LHCN-M2 (cell line): ENCODE results near the gene SEC14L2. TPM values are rescaled to one million over a fixed set of nuclear protein-coding genes. Genes with fewer than 3 reads are reported as not detected.
"Not testable (repeated sequence)": the region's sequence is repeated elsewhere in the genome, so short reads cannot be mapped to it uniquely, and the experiment has no call there.

Source experiments
- DNase-seq: peaks from one replicate; pipeline ENCODE4 v3.0.0-alpha.2; 2012; ENCODE audit warnings: low read depth
- total RNA-seq: library from RNA; depleted of rRNA; stranded (reverse); fragments of >200 nt; gene quantifications from 2 replicates; pipeline ENCODE4 v1.2.3, GENCODE V29; 2014; rRNA removed

Gene SEC14L2
- total RNA-seq, 1 experiment from 2014 or later, result 34.8 TPM

GRCh38 chr22:30455075-30455840 is 58.4 kb downstream of the SEC14L2 start:
- DNase-seq, result no peak

- DNase-seq, result no peak
Measured at GRCh38 chr22:30457981-30458380, 61.2 kb downstream of the SEC14L2 start.

GRCh38 chr22:30459181-30460052 is 62.6 kb downstream of the SEC14L2 start:
- peak; percentile 20 for DNase-seq

GRCh38 chr22:30460147-30460546 is 63.3 kb downstream of the SEC14L2 start:
- no peak for DNase-seq

GRCh38 chr22:30460555-30460954 is 63.7 kb downstream of the SEC14L2 start:
- not testable (repeated sequence) for DNase-seq

- no peak for DNase-seq
Measured at GRCh38 chr22:30469165-30469564, 72.3 kb downstream of the SEC14L2 start.

GRCh38 chr22:30470655-30471054 is 73.8 kb downstream of the SEC14L2 start:
- DNase-seq, result no peak

- no peak for DNase-seq
Measured at GRCh38 chr22:30471616-30472318, 74.9 kb downstream of the SEC14L2 start, which contains the start of gene SEC14L3. Gene SEC14L3 (minus strand): TSS chr22:30472017. CDS start chr22:30471958, 59 bp downstream.

GRCh38 chr22:30472994-30473720 is 76.3 kb downstream of the SEC14L2 start:
- no peak for DNase-seq

GRCh38 chr22:30474121-30474520 is 77.3 kb downstream of the SEC14L2 start:
- no peak for DNase-seq

Other genes with a start within 250 kb of the SEC14L2 start
- gene LIF, start 150.3 kb upstream of the SEC14L2 start, total RNA-seq, result 23.1 and 23.3 TPM in 2 replicates
- not detected in 2 replicates for gene OSM, start 130.2 kb upstream of the SEC14L2 start, total RNA-seq
- 8.7 and 19.1 TPM in 2 replicates for gene CASTOR1, start 107.5 kb upstream of the SEC14L2 start, total RNA-seq
- gene TBC1D10A, start 70.1 kb upstream of the SEC14L2 start, total RNA-seq, result 21.6 and 27.6 TPM in 2 replicates
- gene SF3A1, start 40.1 kb upstream of the SEC14L2 start, total RNA-seq, result 37.6 and 77.7 TPM in 2 replicates
- gene CCDC157, start 40.0 kb upstream of the SEC14L2 start, total RNA-seq, result 2.6 and 3.2 TPM in 2 replicates
- 36.0 and 39.5 TPM in 2 replicates for gene RNF215, start 9.6 kb upstream of the SEC14L2 start, total RNA-seq
- 30.0 and 32.2 TPM in 2 replicates for gene MTFP1, start 28.8 kb downstream of the SEC14L2 start, total RNA-seq
- not detected in 2 replicates for gene SEC14L3, start 75.0 kb downstream of the SEC14L2 start, total RNA-seq
- gene SEC14L4, start 108.7 kb downstream of the SEC14L2 start, total RNA-seq, result 0.13 TPM in 1 of 2 replicates, not detected in the other
- not detected in 2 replicates for gene SEC14L6, start 149.7 kb downstream of the SEC14L2 start, total RNA-seq
- not detected in 2 replicates for gene GAL3ST1, start 177.6 kb downstream of the SEC14L2 start, total RNA-seq
- 98.0 and 112 TPM in 2 replicates for gene PES1, start 194.9 kb downstream of the SEC14L2 start, total RNA-seq
- 13.1 and 26.6 TPM in 2 replicates for gene TCN2, start 210.2 kb downstream of the SEC14L2 start, total RNA-seq
- gene SLC35E4, start 238.8 kb downstream of the SEC14L2 start, total RNA-seq, result 40.2 and 42.6 TPM in 2 replicates